ENCODE measurements around the gene RNF151.

DNA sequence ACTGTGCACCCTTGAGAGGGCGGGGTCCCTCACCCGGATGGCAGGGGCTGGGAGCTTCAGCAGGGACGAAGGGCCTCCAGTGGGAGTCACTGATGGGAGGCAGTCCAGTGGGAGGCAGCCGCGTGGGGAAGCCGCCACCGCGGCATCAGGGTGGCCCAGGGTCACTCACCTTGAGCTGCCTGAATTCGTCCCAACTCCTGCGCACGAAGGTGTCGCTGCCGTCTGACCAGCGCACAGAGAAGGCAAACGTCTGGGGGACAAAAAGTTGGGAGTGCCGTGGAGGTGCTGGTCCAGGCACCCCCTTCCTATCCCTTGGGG is 14.1 kb downstream of the RNF151 start:
- TF ChIP-seq MYC (IDR thresholded peaks at IDR 0.05; ENCODE audit: borderline replicate concordance, low read length) (no peak), CHD4 (IDR thresholded peaks at IDR 0.05; ENCODE audit: borderline replicate concordance) (no peak), CTCF (IDR thresholded peaks at IDR 0.05) (no peak), USF2 (IDR thresholded peaks at IDR 0.05) (no peak), POLR2A (IDR thresholded peaks at IDR 0.05; ENCODE audit: low read length) (no peak), NR3C1 (IDR thresholded peaks at IDR 0.05) (no peak), MAFK (IDR thresholded peaks at IDR 0.05; ENCODE audit: partially characterized antibody) (no peak), POLR2AphosphoS2 (conservative IDR thresholded peaks at IDR 0.05; ENCODE audit: low read length) (0 out of 2 replicates have a peak, but pooled peaks have one; percentile 24), EP300 (IDR thresholded peaks at IDR 0.05) (no peak), CEBPB (IDR thresholded peaks at IDR 0.05) (no peak)

Measured in A549 (cell line).